Erythroblast (primary cell): ENCODE results near the gene MEGF8.

Experiments
- GATA1 ChIP-seq: IDR thresholded peaks from 2 replicates; pipeline ENCODE4 v1.6.1; 2011; ENCODE audit warnings: low read depth, mild to moderate bottlenecking, control low read depth, low read length, moderate library complexity
- POLR2A ChIP-seq: IDR thresholded peaks from 2 replicates; pipeline ENCODE4 v1.6.1; 2011; ENCODE audit warnings: mild to moderate bottlenecking, low read length

DNA sequence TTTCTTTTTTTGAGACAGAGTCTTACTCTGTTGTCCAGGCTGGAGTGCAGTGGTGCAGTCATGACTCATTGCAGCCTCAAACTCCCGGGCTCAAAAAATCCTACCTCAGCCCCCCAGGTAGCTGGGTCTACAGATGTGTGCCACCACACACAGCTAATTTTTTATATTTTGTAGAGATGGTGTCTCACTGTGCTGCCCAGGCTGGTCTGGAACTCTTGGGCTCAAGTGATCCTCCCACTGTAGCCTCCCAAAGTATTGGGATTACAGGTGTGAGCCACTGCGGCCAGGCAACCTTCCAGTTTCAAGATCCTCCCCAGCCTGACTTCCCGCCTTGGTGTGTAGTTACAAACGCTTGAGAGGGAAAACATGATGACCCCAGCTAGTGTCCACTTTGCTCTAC, 42.5 kb downstream of the MEGF8 start:
- no peak for TF ChIP-seq POLR2A
- no peak for TF ChIP-seq GATA1
